HEK293 (cell line): Measurements from ENCODE around the gene BRDT.

Experiments used
- ZNF211 ChIP-seq: fragments of 450-650 bp; formaldehyde crosslinking; IDR thresholded peaks from 2 replicates; pipeline ENCODE4 v1.5.1; 2016; ENCODE audit warnings: low read depth, missing biosample characterization, missing genetic modification characterization
- ZNF302 ChIP-seq: fragments of 450-650 bp; formaldehyde crosslinking; IDR thresholded peaks from 2 replicates; pipeline ENCODE4 v1.5.1; 2016; ENCODE audit warnings: missing biosample characterization, missing genetic modification characterization, low read depth
- ZNF416 ChIP-seq: fragments of 450-650 bp; formaldehyde crosslinking; IDR thresholded peaks from 2 replicates; pipeline ENCODE4 v1.5.1; 2016; ENCODE audit warnings: missing biosample characterization, missing genetic modification characterization
- ZNF510 ChIP-seq: fragments of 450-650 bp; formaldehyde crosslinking; IDR thresholded peaks from 2 replicates; pipeline ENCODE4 v1.5.1; 2018; ENCODE audit warnings: mild to moderate bottlenecking, missing genetic modification characterization, missing biosample characterization; ENCODE audit not compliant: insufficient replicate concordance
- ZNF513 ChIP-seq: fragments of 450-650 bp; IDR thresholded peaks from 2 replicates; pipeline ENCODE4 v1.5.1; 2018; ENCODE audit warnings: missing biosample characterization, missing genetic modification characterization
- ZNF692 ChIP-seq: fragments of 450-650 bp; formaldehyde crosslinking; IDR thresholded peaks from 2 replicates; pipeline ENCODE4 v1.5.1; 2016; ENCODE audit warnings: missing biosample characterization, missing genetic modification characterization
- TF ChIP-seq, protein P1 (sequence below): fragments of 450-650 bp; formaldehyde crosslinking; IDR thresholded peaks from 2 replicates; pipeline ENCODE4 v1.5.1; 2016; ENCODE audit warnings: missing biosample characterization, missing genetic modification characterization
- TF ChIP-seq, protein P2 (sequence below): fragments of 450-650 bp; formaldehyde crosslinking; IDR thresholded peaks from 2 replicates; pipeline ENCODE4 v1.5.1; 2016; ENCODE audit warnings: missing biosample characterization, missing genetic modification characterization

GRCh38 chr1:91925644-91926435 is 23.4 kb upstream of the BRDT start:
- TF ChIP-seq, protein P1, sequence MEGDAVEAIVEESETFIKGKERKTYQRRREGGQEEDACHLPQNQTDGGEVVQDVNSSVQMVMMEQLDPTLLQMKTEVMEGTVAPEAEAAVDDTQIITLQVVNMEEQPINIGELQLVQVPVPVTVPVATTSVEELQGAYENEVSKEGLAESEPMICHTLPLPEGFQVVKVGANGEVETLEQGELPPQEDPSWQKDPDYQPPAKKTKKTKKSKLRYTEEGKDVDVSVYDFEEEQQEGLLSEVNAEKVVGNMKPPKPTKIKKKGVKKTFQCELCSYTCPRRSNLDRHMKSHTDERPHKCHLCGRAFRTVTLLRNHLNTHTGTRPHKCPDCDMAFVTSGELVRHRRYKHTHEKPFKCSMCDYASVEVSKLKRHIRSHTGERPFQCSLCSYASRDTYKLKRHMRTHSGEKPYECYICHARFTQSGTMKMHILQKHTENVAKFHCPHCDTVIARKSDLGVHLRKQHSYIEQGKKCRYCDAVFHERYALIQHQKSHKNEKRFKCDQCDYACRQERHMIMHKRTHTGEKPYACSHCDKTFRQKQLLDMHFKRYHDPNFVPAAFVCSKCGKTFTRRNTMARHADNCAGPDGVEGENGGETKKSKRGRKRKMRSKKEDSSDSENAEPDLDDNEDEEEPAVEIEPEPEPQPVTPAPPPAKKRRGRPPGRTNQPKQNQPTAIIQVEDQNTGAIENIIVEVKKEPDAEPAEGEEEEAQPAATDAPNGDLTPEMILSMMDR (tag by site-specific recombination), result no peak
- TF ChIP-seq ZNF302 (tag by site-specific recombination) (no peak), ZNF211 (tag by site-specific recombination) (no peak), ZNF513 (tag by site-specific recombination) (no peak), ZNF692 (no peak), ZNF416 (tag by site-specific recombination) (no peak), ZNF510 (tag by site-specific recombination) (no peak)
- TF ChIP-seq, protein P2, sequence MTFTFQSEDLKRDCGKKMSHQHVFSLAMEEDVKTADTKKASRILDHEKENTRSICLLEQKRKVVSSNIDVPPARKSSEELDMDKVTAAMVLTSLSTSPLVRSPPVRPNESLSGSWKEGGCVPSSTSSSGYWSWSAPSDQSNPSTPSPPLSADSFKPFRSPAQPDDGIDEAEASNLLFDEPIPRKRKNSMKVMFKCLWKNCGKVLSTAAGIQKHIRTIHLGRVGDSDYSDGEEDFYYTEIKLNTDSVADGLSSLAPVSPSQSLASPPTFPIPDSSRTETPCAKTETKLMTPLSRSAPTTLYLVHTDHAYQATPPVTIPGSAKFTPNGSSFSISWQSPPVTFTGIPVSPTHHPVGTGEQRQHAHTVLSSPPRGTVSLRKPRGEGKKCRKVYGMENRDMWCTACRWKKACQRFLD (tag by site-specific recombination), result no peak
